GM18858 (cell line): ENCODE results near the gene INTS13.
"Not testable (repeated sequence)": the region's sequence is repeated elsewhere in the genome, so short reads cannot be mapped to it uniquely, and the experiment has no call there.

Experiments
- ATAC-seq: cut with Tn5 transposase; IDR thresholded peaks from one replicate; pipeline ENCODE4 v1.9.1; 2021; ENCODE audit not compliant: unreplicated experiment

INTS13 gene

DNA sequence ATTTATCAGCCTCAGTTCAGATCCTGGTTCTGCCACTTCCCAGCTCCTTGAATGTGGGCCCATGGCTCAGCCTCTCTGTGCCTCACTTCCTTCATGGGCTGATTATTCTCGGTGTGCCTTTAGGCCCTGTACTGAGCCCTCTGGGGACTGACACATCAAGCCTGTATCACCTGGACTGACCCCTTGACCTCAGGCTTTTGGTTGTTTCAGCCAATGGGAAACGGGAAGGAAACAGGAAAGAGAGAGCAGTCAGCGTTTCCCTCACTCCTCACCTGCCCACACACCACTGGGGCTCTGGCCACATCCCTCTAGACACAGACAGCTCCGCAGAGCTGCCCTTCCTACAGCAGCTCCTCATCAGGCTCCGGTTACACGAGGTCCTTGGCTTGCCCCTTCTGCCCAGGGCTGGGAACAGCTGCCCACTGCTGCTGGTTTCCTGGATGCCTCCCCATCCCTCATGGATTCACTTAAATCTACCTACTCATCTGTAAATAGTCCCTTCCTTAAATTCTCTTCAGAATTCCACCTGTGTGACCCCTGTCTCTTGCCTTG lies 67.8 kb downstream of the INTS13 start:
- no peak for ATAC-seq

DNA sequence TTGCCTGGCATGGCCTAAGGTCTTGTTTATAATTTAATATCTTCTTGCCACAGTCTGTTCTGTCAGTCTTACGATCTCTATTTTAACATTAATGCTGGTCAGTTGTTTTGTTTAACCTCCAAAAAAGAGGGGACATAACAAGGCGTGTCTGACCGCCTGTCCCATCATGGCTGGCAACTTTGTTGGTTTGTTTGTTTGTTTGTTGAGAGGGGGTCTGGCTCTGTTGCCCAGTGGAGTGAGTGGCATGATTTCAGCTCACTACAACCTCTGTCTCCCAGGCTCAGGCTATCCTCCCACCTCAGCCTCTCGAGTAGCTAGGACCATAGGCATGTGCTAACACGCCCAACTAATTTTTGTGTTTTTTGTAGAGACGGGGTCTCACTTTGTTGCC lies 68.7 kb downstream of the INTS13 start:
- no peak for ATAC-seq

DNA sequence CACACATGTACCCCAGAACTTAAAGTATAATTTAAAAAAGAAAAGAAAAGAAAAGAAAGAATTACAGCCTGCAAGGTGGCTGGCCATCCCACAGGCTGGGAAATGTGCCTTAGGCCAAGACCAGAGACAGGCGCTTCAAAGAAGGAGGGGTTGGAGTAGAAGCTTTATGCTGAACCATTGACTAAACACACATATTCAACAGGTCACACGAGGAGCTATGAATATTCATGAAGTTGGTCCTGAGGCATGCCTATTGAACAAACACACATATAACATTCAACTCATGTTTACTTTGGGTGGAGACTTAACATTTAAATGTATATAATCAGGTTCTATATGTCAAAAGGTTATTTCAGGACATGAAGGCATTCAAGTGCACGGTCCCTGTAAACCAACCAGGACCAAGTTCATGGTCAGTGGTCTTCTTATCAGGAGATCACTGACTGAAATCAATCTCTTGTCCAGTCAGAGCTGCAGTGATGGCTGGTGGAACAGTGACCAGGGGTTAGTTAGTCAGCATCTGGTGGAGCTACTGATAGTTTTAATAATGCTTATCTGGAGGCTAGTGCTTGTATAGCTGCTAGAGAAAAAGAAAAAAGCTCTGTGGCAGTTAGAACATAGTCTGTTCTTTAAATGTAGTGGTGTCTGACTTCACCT lies 69.2 kb downstream of the INTS13 start:
- ATAC-seq: no peak

DNA sequence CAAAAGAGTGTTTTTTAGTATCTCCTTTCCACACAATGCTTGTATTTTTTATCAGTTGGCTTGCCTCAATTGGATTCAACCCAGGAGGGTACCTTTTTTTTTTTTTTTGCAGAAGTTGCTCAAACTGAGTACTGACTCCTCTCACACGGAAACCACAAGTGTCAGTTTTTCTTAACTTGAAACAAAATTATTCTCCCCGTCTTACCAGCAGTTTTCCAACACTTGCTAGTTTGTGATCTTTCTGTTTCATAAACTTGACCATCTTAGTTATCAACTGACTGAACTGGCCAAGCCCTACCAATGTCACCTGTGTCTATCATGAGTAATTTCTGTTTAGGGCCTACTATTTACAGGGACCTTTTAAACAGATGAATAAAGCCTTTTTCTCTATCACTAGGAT lies 70.7 kb downstream of the INTS13 start:
- ATAC-seq: peak; percentile 80

DNA sequence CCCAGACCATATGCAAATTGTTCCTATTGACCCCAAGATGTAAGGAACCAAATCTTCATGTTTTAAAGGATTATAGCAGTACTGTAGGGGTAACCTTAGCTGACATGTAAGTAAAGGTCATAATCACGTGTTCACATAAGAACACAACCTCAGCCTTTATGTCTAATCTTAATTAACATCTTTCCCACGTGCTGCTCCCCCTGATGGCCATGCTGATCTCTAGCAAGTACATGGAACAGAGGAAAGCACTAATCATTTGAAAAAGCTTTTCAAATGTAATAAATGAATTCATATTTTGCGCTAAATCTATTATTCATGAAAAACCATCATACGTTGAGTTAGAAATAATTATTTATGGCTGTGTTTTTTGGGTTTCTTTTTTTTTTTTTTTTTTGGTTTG lies 74.3 kb downstream of the INTS13 start:
- ATAC-seq: no peak

DNA sequence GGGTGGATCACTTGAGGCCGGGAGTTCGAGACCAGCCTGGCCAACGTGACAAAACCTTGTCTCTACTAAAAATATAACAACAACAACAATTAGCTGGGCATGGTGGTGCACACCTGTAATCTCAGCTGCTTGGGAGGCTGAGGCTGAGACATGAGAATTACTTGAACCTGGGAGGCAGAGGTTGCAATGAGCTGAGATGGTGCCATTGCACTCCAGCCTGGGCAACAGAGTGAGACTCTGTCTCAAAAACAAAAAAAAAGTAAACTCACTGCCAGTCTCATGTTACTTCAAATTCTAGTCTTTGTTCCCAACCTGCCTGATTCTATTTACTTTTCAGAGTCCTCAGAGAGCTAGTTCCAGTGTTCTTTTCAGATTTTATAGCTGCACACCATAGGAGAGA lies 75.0 kb downstream of the INTS13 start:
- ATAC-seq: not testable (repeated sequence)

DNA sequence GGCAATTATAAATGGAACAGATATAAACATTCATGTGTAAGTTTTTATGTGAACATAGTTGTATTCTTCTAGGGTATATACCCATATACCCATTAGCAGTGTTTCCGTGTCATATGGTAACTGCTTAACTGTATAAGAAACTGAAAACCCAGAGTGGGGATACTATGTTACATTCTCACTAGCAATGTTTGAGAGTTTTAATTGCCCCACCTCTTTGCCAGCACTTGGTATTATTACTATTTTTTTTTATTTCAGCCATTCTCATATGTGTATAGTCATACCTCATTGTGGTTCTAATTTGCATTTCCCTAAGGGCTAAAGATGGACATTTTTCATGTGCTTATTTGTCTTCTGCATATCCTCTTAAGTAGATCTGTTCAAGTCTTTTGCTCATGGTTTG lies 76.1 kb downstream of the INTS13 start:
- no peak for ATAC-seq

DNA sequence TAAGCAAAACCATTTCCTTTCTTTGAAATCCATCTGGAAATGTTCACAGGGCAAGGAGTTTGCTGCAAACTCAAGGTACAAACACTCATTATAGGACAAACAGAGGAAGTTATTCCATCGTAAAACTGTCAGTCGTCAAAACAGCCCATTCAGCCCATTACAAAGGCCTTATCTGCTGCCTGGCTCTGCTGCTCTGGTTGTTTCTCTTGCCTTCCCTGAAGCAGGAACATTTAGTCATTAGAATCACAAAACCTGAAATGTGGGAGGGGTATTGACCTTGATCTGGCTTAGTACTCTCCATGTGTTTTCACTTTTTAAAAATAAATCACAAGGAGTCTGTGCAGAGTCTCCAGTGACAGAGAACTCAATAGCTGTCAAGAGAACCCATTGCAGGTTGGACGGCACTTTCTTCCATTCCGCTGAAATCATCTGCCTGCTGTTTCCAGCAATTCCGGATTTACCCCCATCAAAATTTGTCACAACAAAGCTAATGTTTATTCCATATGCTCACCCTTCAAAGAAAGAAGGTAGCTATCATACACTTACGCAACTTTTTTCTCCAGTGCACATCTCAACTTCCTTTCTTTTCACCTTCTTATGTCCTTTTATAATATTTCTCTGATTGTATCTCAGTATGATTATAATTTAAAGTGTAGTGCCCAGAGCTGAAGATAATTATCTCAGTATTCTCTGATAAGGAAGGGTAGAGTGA lies 80.2 kb downstream of the INTS13 start:
- ATAC-seq: no peak

DNA sequence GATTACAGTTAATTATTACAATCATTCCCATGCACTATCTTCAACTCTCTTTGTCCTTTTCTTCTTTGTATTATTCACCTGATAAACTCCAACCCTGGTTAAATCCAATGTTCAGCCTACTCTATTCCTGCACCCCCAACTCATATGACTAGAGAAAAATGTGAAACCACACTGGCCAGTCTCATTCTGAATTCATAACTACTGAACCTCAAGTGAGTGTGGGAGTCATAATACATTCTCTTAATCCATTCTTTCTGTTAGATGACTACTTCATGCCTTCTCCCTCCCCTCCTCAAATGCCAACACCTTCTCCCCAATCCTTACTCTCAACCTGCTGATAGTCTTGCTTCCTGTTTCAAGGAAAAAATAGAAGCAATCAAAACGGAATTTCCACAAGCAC lies 82.4 kb downstream of the INTS13 start:
- ATAC-seq: no peak
